T47D (cell line): Measurements from ENCODE around the gene PCP2.
A peak's percentile ranks its signal among the peaks of the same experiment; 100 is the strongest.

Experiments used
- DNase-seq, 2 experiments: peaks; one replicate each; pipeline versions ENCODE4 v3.0.0 to v3.0.0-alpha.2; 2011 to 2012; ENCODE audit warnings: low read depth in 1 of 2, low spot score in 1 of 2
- JUND ChIP-seq: IDR thresholded peaks from 2 replicates; pipeline ENCODE4 v1.6.1; 2012; ENCODE audit warnings: low read depth
- in situ Hi-C: cut with HindIII; loops from 2 replicates; pipeline ENCODE4 v1.10.0; 2016; ENCODE audit warnings: low sequenced_read_pairs, low pct_unique_long_range_greater_than_20kb

PCP2 gene

DNA sequence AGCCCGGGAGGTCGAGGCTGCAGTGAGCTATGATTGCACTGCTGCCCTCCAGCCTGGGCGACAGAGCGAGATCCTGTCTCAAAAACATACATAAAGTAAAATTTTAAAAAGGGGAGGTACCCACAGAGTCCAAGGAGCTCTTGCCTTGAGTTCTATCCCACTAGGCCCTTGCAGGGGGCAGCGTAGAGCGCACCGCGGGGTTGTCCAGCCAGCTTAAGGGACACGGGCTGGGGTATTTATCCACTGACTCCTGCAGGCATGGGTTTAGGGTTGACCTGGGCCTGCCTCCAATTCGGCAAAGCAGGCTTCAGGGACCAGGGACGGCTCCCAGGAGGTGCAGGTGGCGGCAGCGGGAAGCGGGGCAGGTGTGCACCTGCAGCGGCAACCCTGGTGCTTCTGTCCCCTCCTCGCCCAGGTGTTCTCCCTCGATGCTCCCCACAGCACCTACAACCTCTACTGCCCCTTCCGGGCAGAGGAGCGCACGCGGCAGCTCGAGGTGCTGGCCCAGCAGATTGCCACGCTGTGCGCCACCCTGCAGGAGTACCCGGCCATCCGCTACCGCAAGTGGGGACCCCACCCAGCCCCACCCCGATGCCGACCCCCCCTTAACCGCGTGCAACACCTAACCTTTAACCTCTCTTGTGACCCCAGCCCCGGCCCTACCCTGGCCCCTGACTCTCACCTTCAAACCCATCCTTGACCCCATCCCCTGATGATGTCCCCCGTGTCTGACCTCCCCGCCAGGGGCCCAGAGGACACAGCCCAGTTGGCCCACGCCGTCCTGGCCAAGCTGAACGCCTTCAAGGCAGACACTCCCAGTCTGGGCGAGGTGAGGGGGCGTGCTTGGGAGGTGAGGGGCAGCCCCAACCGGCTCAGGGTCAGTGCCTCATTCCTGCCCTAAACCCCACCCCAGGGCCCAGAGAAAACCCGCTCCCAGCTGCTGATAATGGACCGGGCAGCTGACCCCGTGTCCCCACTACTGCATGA lies 8.1 kb upstream of the PCP2 start:
- DNase-seq, result no peak
- TF ChIP-seq JUND, result no peak
- in situ Hi-C loops, result no loop called here

DNA sequence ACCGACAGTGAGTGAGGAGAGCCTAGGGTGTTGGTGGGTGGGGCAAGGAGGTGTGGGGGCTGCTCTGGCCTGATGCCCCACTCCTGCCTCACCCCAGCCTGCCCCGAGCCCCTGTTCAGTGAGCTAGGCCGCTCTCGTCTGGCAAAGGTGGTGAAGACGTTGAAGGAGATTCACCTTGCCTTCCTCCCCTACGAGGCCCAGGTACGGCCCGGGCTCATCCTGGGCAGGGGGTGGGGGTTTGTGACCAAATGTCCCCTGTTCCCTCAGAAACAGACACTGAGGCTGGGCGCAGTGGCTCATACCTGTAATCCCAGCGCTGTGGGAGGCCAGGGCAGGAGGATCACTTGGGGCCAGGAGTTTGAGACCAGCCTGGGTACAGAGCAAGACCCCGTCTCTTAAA lies 7.3 kb upstream of the PCP2 start:
- no peak for TF ChIP-seq JUND
- no peak for DNase-seq
- in situ Hi-C loops, result no loop called here

DNA sequence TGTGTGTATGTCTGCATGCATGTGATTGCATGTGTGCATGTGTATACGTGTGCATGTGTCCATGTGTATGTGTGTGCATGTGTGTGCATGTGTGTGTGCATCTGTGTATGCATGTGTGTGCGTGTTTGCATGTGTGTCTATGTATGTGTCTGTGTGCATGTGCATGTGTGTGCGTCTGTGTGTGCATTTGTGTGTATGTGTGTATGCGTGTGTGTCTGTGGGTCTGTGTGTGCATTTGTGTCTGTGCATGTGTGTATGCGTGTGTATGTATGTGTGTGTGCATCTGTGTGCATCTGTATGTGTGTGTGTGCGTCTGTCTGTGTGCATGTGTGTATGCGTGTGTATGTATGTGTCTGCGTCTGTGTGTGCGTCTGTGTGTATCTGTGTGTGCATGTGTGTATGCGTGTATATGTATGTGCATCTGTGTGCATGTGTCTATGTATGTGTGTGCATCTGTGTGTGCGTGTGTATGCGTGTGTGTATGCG lies 6.4 kb upstream of the PCP2 start:
- no peak for DNase-seq
- in situ Hi-C loops, result no loop called here
- no peak for TF ChIP-seq JUND

DNA sequence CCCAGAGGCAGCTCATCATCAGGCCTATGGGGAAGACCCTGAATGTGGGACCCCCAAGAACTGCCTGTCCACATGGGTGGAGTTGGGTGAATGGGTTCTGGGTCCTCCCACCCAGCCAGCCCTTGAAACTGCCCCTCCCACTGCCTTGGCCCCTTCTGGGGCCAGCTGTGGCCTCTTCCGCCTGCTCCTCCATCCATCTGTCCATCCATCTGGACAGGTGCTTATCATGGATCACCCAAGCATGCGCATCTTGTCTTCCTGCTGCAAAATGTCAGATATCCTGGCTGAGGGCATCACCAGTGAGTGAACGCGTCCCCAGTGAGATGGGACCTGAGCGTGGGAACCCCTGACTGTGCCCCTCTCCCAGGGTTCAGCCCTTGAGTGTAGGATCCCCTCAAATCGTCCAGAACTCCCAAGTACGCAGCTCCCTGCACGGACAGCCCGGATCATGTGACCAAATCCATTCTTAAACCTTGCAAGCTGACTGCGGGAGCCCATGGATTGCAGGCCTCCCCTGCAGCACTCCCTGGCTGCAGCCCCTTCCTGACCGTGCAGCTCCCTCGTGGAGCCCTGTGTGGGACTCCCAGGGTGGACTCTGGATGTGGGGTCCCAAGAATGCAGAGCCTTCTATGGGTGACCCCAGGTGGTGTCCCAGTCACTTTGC lies 5.4 kb upstream of the PCP2 start:
- in situ Hi-C loops, result no loop called here
- DNase-seq, result no peak
- no peak for TF ChIP-seq JUND

DNA sequence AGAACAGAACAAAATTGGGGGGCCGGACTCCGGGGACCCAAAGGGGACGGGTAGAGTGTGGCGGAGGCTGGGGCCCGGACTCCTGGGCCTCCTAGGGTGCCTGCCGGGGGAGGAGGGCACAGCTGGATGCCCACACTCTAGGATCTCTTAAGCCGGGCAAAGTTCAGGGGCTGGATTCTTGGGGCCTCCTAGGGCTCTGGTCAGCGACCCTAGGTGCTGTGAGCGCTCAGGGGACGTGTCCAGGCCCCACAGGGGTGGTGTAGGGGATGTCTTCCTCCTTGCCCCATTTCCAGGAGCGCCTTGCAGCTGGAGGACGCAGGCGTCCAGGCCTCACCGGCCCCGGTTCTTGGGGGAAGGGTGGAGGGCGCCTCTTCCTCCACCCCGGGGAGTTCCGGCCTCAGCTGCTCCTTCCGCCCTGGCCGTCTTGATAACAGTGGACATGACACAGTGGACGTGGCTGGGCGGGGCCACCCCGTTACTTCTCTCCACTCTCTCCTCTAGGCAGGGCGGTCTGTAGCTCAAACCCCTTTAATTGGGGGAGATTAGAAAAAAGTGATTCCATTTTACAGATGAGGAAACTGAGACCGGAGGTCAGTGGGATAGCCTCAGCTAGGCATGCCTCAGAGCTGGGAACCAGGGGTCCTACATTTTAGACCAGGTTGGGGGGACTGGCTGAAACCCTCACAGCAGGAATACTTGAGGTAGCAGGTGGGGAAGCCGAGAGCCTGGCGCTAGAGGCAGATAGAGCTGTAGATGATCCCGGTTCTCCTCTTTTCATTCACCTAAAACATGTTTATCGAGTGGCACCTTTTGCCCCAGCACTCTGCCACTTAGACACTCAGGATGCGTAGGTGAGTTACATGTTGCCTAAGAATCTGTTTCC lies 4.1 kb upstream of the PCP2 start:
- TF ChIP-seq JUND, result no peak
- DNase-seq, result no peak
- in situ Hi-C loops, result no loop called here

DNA sequence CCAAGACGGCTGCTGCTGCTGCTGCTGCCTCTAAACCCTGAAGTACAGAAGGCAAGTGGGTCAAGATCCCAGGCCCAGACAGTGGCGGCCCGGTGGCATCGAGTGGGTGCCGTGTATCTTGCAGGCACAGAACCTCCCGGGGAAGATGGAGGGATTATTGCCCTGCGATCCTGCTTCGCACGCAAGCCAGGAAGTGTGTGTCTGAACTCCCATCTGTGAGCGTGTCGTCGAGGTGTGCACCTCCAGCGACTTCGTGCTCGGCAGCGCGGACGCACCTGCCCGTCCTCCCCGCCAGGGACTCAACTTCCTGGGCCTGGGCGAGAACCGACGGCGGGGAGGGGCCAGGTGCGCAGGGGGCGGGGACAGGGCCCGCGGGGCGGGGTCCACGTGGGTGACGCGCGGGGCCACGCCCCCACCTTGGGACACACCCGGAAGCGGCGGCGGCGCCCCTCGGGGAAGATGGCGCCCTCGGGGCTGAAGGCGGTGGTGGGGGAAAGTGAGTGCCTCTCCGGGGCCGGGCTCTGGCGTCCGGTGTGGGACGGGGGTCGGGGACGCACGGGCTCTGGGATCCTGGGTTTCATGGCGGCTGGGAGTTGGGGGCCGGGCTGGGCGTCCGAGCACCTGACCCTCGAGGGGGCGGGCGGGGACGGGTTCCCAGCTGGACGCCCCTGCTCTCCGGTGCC lies 3.3 kb upstream of the PCP2 start, which contains the start of gene STXBP2:
Gene STXBP2 (plus strand): TSS at position 420 of the 683 bp plus-strand sequence. CDS start 40 bp downstream, at position 460.
- TF ChIP-seq JUND, result no peak
- in situ Hi-C loops, result no loop called here
- DNase-seq, result peak; percentile 82 to 89

DNA sequence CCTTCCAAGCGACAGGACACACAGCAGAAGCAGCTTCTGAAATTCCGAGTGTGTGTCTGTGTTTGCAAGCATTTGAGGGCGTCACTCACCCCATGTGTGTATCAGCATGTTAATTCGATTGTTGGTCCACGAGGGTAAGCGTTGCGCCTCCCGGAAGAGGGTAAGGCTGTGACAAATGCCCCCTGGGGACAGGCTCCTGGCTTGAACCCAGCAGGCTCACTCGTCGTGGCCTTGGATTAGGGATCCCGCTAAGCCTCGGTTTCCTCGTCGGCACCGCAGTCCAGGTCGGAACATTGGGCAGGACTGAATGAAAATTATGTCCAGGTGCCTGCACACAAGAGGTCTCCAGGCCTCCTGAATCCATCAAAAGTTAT lies 2.8 kb upstream of the PCP2 start:
- no peak for DNase-seq
- TF ChIP-seq JUND, result no peak
- in situ Hi-C loops, result no loop called here

DNA sequence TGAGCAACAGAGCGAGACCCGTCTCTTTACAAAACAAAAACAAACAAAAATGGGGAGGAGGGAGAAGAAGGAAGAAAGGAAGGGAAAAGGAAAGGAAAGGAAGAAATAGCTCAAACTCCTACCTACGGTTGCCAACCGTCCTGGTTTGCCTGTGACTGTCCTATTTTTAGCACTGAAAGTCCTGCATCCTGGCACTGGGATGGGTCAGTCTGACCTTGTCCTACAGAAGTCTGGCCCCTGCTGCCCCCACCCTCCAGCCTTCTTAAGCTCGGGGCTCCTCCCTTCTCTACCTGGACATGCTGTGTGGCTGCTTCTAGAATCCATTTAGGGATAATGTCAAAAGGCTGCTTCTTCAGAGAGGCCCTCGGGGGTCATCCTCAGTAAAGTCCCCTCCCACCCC lies 2.2 kb upstream of the PCP2 start:
- in situ Hi-C loops, result no loop called here
- DNase-seq, result peak in 1 of 2 experiments; percentile 65
- no peak for TF ChIP-seq JUND

DNA sequence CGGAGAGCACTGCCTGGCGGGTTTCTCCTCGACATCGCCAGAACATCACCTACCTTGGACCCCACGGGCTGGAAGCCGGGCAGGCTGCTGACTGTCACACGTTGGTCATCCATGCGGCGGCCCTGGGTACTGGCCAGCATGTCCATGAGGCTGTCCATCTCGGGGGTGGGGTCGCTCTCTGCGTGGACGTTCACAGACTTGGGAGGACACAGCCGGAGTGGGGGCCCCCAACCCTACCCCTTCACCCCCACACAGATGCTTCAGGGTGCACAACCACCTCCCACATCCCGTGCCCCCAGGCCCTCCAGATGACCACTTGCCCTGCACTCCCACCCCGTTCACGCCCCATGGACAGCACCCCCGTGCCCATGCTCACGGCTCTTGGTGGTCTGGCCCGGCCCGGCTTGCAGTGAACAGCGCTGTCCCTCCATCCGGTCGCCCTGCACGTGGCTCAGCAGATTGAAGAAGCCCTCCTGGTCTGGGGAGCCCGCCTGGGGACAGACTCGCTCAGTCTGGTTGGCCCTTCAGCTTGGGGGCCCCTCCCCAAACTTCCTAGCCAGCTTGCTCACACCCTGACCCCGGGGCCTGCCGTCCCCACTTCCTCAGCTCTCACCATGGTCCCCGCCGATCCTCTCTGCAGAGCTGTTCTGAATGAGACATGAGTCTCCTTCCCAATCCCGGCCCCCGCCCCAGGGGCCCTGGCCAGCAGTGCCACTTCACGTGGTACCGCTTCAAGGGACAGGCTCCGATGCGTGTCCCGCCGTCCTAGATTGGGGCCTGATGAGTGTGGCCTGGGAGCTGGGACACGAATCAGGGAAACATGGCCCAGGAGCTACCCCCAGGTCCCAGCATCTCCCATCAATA lies 947 bp downstream of the PCP2 start:
- in situ Hi-C loops, result no loop called here
- TF ChIP-seq JUND, result no peak
- DNase-seq, result no peak

DNA sequence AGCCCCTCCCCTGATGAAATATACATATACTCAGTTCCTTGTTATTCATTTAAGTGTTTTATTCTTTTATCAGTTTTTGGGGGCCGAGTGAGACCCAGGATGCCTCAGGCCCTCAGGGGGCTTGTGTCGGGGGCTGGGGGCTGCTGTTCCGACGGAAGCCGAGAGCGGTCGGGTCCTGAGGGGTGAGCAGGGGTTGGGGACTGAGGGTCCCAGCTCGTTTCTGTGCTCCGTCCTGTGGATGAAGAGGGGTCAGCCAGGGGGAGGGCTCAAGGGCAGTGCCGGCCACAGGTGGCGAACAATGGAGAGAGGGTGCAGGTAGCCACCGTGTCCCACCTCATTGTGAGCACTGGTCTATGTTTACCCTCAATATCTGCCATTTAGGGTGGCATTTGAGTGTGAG lies 1.9 kb downstream of the PCP2 start:
- in situ Hi-C loops, result no loop called here
- no peak for TF ChIP-seq JUND
- no peak for DNase-seq
